LNCaP clone FGC (cell line): ENCODE results near the gene VPS33A.

Source experiments
- DNase-seq: peaks from one replicate; pipeline ENCODE4 v3.0.0-alpha.2; 2011; ENCODE audit warnings: low read depth
- H3K4me3 ChIP-seq: 2 replicates; pipeline ENCODE4 v1.5.1; 2011; ENCODE audit warnings: mild to moderate bottlenecking, low read depth, low read length, control low read depth
- TF ChIP-seq, protein P1 (sequence below): IDR thresholded peaks from 2 replicates; pipeline ENCODE4 v1.5.1; 2012; ENCODE audit warnings: mild to moderate bottlenecking; ENCODE audit not compliant: control insufficient read depth, insufficient read depth; ENCODE audit errors: extremely low read depth

The VPS33A gene

DNA sequence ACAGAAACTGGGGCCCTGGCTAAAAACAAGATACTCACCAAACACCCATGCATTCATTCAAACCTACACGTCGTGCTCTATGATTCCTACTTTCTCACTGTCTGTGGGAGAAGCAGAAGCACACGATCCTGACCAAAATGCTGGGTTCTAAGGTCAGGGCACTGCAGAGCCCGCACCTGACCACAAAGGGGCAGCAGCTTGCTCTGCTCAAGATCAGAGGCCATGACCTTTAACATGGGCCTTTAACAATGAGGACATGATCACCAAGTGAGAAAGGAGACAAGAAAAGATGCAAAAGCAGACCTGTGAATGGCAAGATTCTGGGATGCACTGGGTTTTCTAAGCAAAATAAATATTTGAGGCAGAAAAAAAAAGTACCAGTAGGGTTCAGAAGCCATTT, 40.1 kb upstream of the VPS33A start:
- DNase-seq: no peak
- TF ChIP-seq, protein P1, sequence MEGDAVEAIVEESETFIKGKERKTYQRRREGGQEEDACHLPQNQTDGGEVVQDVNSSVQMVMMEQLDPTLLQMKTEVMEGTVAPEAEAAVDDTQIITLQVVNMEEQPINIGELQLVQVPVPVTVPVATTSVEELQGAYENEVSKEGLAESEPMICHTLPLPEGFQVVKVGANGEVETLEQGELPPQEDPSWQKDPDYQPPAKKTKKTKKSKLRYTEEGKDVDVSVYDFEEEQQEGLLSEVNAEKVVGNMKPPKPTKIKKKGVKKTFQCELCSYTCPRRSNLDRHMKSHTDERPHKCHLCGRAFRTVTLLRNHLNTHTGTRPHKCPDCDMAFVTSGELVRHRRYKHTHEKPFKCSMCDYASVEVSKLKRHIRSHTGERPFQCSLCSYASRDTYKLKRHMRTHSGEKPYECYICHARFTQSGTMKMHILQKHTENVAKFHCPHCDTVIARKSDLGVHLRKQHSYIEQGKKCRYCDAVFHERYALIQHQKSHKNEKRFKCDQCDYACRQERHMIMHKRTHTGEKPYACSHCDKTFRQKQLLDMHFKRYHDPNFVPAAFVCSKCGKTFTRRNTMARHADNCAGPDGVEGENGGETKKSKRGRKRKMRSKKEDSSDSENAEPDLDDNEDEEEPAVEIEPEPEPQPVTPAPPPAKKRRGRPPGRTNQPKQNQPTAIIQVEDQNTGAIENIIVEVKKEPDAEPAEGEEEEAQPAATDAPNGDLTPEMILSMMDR: peak; percentile 46
- H3K4me3 ChIP-seq: no peak overlapping the region

DNA sequence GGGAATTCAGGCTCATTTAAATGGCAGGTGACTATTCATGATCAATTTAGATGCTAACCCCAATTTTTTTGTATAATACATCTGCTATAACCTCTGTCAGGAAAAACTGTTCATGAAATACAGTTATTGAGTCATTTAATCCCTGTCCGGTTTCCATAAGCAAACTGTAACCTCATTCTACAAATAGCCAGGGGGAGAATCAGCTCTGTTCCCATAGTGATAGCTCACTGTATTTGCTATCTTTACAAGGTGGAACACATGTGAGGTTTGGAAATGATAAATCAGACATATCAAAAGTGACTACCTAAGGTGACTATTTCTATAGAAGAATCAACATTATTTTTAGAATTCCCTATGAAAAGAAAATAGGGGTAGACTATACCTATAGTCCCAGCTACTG, 38.6 kb upstream of the VPS33A start:
- no peak overlapping the region for H3K4me3 ChIP-seq
- TF ChIP-seq, protein P1: no peak
- peak; percentile 35 for DNase-seq

DNA sequence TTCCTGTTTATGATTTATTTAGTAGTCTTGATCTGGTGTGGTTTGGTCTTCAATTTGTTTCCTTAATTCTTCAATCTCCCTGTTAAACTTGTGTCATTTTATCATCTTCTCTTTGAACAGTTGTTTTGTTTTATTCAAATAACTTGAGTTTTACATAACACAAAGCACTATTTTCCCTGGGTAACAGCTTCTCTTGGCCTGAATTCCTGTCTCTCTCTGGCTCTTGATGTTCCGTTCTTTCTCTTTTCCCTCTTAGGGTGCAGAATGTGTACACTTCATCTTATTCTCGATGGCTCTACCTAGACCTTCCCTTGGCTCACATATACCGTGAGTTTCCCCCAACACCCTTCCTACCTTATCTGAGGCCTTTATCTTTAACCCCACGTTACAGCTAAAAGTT, 36.8 kb upstream of the VPS33A start:
- H3K4me3 ChIP-seq: no peak overlapping the region
- no peak for DNase-seq
- TF ChIP-seq, protein P1: no peak

DNA sequence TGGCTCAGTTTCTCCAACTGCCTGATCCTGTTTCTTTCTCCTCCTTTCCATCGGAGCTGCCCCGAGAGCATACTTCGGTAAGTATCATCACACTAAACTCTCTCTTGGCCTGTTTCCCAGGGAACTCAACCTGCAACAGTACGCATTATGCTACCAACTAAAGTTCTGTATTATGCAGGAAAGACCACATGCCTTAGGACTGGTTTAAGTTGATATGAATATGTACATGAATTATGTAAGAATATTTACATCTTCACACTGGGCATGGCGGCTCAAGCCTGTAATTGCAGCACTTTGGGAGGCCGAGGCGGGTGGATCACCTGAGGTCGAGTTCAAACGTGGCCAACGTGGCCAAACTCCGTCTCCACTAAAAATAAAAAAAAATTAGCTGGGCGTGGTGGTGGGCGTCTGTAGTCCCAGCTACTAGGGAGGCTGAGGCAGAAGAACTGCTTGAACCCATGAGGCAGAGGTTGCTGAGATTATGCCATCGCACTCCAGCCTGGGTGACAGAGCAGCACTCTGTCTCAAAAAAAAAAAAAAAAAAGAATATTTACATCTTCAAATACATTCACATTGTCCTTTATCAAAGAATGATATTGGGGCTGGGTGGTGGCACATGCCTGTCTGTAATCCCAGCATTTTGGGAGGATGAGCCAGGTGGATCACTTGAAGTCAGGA, 31.9 kb upstream of the VPS33A start:
- TF ChIP-seq, protein P1: no peak
- H3K4me3 ChIP-seq: no peak overlapping the region
- DNase-seq: no peak

DNA sequence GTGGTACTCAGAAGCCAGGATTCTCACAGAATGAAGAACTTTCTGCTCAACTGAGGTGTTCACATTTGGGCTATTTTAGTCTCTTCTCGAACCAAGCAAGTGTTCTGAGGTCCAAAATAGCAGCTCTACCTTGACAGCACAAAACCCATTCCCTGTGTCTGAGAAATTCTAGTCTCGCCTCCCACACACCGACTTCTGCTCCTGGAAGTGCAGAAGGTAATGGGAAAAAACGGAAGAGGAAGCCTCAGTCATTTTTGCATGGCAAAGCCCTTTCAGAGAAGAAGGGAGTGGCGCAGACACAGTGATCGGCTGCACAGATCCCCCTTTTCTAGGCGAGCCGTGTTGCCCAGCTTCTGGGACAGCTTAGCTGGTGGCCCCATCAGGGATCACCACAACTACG, 31.2 kb upstream of the VPS33A start:
- no peak overlapping the region for H3K4me3 ChIP-seq
- TF ChIP-seq, protein P1: no peak
- no peak for DNase-seq

DNA sequence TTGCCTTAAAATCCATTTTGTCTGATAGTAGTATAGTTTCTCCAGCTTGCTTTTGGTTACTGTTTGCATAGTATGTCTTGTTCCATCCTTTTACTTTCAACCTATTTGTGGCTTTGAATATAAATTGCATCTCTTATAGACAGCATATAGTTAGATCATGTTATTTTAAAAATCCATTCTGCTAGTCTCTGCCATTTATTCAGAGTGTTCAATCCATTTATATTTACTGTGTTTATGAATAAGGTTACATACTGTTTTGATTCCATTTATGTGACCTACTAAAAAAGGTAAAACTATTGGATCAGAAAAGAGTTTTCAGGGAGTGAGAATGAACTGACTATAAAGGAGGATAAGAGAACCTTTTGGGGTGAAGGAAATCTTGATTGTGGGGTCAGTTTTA, 29.6 kb upstream of the VPS33A start:
- TF ChIP-seq, protein P1: no peak
- DNase-seq: no peak
- H3K4me3 ChIP-seq: no peak overlapping the region

DNA sequence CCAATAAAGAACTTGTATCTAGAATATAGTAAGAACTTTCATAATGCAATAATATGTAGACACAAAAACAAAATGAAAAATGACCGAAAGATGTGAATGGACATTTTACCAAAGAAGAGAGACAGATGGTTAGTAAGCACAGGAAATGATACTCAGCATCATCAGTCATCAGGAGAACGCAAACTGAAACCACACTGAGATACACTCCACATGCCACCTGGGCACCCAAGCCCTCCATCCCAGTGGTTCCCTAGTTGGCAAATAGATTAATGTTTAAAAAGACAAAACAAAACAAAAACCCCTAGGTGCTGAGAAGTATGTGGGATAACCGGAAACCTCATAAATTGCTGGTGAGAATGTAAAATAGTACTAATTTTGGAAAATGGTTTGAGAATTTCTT, 26.8 kb upstream of the VPS33A start:
- DNase-seq: no peak
- H3K4me3 ChIP-seq: no peak overlapping the region
- TF ChIP-seq, protein P1: no peak
